ENCODE data around the gene KREMEN1. TPM values are rescaled to one million over a fixed set of nuclear protein-coding genes. Genes with fewer than 3 reads are reported as not detected.

KREMEN1 gene
- polyA plus RNA-seq, 1 of the 3 experiments (the other 2 are of a cell fraction) = 10.0 TPM

DNA sequence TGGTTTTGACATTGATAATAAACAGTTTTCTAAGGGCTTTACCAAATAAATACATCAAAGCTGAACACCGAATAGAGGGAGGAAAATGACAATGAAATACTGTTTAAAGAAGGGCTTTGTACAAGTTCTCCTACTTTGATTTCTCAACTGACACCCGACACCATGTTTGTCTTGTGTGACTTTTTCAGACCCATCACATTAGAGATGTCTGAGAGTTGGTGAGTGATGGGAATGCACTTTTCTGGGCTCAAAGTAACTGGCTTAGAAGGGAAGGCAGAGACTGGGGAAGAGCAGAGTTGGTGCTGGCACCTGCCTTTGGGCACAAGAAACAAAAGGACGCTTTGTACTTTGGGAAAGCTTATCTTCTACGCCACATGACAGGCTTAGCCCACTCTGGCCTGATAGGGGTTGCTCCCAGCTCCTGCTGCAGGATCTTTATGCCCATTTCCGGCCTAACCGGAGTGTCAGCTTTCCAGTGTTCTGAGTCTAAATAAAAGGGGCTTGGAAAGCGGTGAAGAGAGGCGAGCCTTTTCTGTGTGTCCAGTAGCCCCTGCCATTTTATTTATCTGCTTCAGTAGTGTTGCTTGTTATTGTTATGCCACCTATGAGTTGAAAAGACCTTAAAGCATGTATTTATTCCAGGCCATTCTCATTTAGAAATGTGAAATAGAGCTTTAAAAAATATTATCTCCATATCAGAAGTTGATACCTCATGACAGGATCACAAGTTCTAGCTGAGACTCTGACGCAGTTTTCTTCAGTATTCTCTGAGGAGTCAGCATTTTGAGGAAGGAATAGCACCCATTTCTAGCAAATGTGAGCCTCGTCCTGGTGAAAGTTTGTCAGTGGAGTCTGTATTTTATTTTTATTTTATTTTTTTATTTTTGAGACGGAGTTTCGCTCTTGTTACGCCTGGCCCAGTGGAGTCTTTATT lies 24.2 kb downstream of the KREMEN1 start:
- no peak overlapping the region for H3K27ac ChIP-seq (ENCODE audit: low read depth in 2 of 2, low read length in 1 of 2)
- no peaks in the 10 kb centered on the region for H3K9me3 ChIP-seq
- DNase-seq = no peak
- H2AFZ ChIP-seq (ENCODE audit: low read depth) = no peak overlapping the region
- no peaks in the 10 kb centered on the region for H3K27me3 ChIP-seq (ENCODE audit: insufficient read depth)
- TF ChIP-seq RXRA (IDR thresholded peaks at IDR 0.05; ENCODE audit: borderline replicate concordance, low read depth) (no peak), NRF1 (IDR thresholded peaks at IDR 0.05; ENCODE audit: low read depth, low read length) (no peak), SIN3A (IDR thresholded peaks at IDR 0.05; ENCODE audit: borderline replicate concordance, low read depth, low read length) (no peak), FOXJ3 (CRISPR knock-in tag; IDR thresholded peaks at IDR 0.05) (no peak), RFX5 (IDR thresholded peaks at IDR 0.05; ENCODE audit: low read length) (no peak), FOXM1 (IDR thresholded peaks at IDR 0.05; ENCODE audit: low read depth) (no peak), MXI1 (IDR thresholded peaks at IDR 0.05; ENCODE audit: low read depth, low read length) (no peak), GABPA (IDR thresholded peaks at IDR 0.05; ENCODE audit: low read depth) (no peak), POLR2AphosphoS5 (IDR thresholded peaks at IDR 0.05; ENCODE audit: low read depth, low read length) (no peak), IRF3 (IDR thresholded peaks at IDR 0.05; ENCODE audit: low read depth, low read length) (no peak), CHD2 (IDR thresholded peaks at IDR 0.05; ENCODE audit: low read length, partially characterized antibody) (no peak), RCOR1 (IDR thresholded peaks at IDR 0.05; ENCODE audit: low read length) (no peak)
- TF ChIP-seq, protein P1, sequence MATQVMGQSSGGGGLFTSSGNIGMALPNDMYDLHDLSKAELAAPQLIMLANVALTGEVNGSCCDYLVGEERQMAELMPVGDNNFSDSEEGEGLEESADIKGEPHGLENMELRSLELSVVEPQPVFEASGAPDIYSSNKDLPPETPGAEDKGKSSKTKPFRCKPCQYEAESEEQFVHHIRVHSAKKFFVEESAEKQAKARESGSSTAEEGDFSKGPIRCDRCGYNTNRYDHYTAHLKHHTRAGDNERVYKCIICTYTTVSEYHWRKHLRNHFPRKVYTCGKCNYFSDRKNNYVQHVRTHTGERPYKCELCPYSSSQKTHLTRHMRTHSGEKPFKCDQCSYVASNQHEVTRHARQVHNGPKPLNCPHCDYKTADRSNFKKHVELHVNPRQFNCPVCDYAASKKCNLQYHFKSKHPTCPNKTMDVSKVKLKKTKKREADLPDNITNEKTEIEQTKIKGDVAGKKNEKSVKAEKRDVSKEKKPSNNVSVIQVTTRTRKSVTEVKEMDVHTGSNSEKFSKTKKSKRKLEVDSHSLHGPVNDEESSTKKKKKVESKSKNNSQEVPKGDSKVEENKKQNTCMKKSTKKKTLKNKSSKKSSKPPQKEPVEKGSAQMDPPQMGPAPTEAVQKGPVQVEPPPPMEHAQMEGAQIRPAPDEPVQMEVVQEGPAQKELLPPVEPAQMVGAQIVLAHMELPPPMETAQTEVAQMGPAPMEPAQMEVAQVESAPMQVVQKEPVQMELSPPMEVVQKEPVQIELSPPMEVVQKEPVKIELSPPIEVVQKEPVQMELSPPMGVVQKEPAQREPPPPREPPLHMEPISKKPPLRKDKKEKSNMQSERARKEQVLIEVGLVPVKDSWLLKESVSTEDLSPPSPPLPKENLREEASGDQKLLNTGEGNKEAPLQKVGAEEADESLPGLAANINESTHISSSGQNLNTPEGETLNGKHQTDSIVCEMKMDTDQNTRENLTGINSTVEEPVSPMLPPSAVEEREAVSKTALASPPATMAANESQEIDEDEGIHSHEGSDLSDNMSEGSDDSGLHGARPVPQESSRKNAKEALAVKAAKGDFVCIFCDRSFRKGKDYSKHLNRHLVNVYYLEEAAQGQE (IDR thresholded peaks at IDR 0.05; ENCODE audit: low read depth, low read length) = no peak
- ChIA-PET CTCF (interaction anchor here (1.0 to 1.5 kb wide), 2 partner anchors 8 to 57 kb away, joined by 4 to 5 read pairs; no protein-coding TSS in a partner anchor), POLR2A (no interaction called here)
- peaks cover 28% of the 10 kb centered on the region for H3F3A ChIP-seq (replicated peaks; ENCODE audit: insufficient read depth)
- H3K79me2 ChIP-seq (ENCODE audit: insufficient read depth) = no peaks in the 10 kb centered on the region
- H3K4me2 ChIP-seq = no peak overlapping the region
- no peak overlapping the region for H3K4me3 ChIP-seq (ENCODE audit: low read depth in 2 of 2, low read length in 1 of 2)
- WGBS (ENCODE audit: low lambda C conversion rate) = 86% methylated on average over 13 of the region's 13 CpGs
- no peak overlapping the region for H3K9ac ChIP-seq
- no peaks in the 10 kb centered on the region for H3K9me2 ChIP-seq
- H3K4me1 ChIP-seq (ENCODE audit: control insufficient read depth in 1 of 2, insufficient read depth in 2 of 2, low read depth in 1 of 2, low read length in 1 of 2) = peaks cover 5 to 11% of the 10 kb centered on the region in 2 experiments
- H4K20me1 ChIP-seq (ENCODE audit: insufficient read depth) = no peaks in the 10 kb centered on the region
- peaks cover 0 to 12% of the 10 kb centered on the region in 2 experiments for H3K36me3 ChIP-seq (replicated peaks in 1 of 2; ENCODE audit: control insufficient read depth in 1 of 2, insufficient read depth in 2 of 2, low read length in 1 of 2)
